HFFc6 (cell line): ENCODE measurements around the gene PPTC7. TPM values are rescaled to one million over a fixed set of nuclear protein-coding genes. Genes with fewer than 3 reads are reported as not detected.
A peak's percentile ranks its signal among the peaks of the same experiment; 100 is the strongest.

Source experiments
- DNase-seq: peaks from one replicate; pipeline ENCODE4 v3.0.0-alpha.2; 2018
- H3K27ac Mint-ChIP-seq: 2 replicates; pipeline ENCODE4 v1.8.0; 2020; ENCODE audit warnings: mild to moderate bottlenecking, mixed read lengths
- H3K27me3 Mint-ChIP-seq: 2 replicates; pipeline ENCODE4 v1.8.0; 2021; ENCODE audit warnings: mild to moderate bottlenecking, moderate library complexity, mixed read lengths; ENCODE audit not compliant: insufficient read depth
- H3K36me3 Mint-ChIP-seq: 2 replicates; pipeline ENCODE4 v1.8.0; 2021; ENCODE audit warnings: low read depth, mixed read lengths
- H3K4me1 Mint-ChIP-seq: 2 replicates; pipeline ENCODE4 v1.8.0; 2020; ENCODE audit warnings: low read depth, mixed read lengths
- H3K4me3 Mint-ChIP-seq: 2 replicates; pipeline ENCODE4 v1.8.0; 2020; ENCODE audit warnings: mild to moderate bottlenecking, moderate library complexity, mixed read lengths
- H3K9me3 Mint-ChIP-seq: 2 replicates; pipeline ENCODE4 v1.8.0; 2020; ENCODE audit warnings: mild to moderate bottlenecking, mixed read lengths
- total RNA-seq, 6 experiments: library from RNA; stranded (reverse); fragmentation: NEBNext Ultra II Directional; extraction: Animal tissue kit (Norgen Biotek cat#: 25700); gene quantifications; 2 replicates in 1 of 6; 3 replicates in 5 of 6; pipeline ENCODE4 v1.2.3, GENCODE V29; 2021
- TF ChIP-seq, protein P1 (sequence below): fragments of 200-600 bp; sonication (generic); IDR thresholded peaks from 2 replicates; pipeline ENCODE4 v1.5.0; 2021; ENCODE audit warnings: antibody characterized with exemption, mild to moderate bottlenecking

Gene PPTC7
- total RNA-seq, 6 experiments from 2014 or later: 8.9 to 13.6 (median 12.0) TPM

- DNase-seq: no peak
- no peaks in the 10 kb centered on the region for H3K27me3 Mint-ChIP-seq
- H3K4me3 Mint-ChIP-seq: no peak overlapping the region
- TF ChIP-seq, protein P1, sequence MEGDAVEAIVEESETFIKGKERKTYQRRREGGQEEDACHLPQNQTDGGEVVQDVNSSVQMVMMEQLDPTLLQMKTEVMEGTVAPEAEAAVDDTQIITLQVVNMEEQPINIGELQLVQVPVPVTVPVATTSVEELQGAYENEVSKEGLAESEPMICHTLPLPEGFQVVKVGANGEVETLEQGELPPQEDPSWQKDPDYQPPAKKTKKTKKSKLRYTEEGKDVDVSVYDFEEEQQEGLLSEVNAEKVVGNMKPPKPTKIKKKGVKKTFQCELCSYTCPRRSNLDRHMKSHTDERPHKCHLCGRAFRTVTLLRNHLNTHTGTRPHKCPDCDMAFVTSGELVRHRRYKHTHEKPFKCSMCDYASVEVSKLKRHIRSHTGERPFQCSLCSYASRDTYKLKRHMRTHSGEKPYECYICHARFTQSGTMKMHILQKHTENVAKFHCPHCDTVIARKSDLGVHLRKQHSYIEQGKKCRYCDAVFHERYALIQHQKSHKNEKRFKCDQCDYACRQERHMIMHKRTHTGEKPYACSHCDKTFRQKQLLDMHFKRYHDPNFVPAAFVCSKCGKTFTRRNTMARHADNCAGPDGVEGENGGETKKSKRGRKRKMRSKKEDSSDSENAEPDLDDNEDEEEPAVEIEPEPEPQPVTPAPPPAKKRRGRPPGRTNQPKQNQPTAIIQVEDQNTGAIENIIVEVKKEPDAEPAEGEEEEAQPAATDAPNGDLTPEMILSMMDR: no peak
- H3K9me3 Mint-ChIP-seq: no peaks in the 10 kb centered on the region
- H3K36me3 Mint-ChIP-seq: peaks cover 10% of the 10 kb centered on the region; the same call in 1 of the 2 replicates
- peaks cover 53% of the 10 kb centered on the region for H3K4me1 Mint-ChIP-seq
- no peak overlapping the region for H3K27ac Mint-ChIP-seq
These were observed 32.1 kb downstream of the PPTC7 start for GRCh38 chr12:110550981-110551380.

- no peak overlapping the region; the same call in 1 of the 2 replicates for H3K27ac Mint-ChIP-seq
These were observed 33.4 kb downstream of the PPTC7 start for GRCh38 chr12:110549716-110550115.

GRCh38 chr12:110548678-110549077 lies 34.4 kb downstream of the PPTC7 start:
- Mint-ChIP-seq H3K4me3 (peak overlapping the region; percentile 29; the same call in 1 of the 2 replicates), H3K4me1 (peaks cover 52% of the 10 kb centered on the region), H3K9me3 (no peaks in the 10 kb centered on the region), H3K27me3 (no peaks in the 10 kb centered on the region), H3K27ac (peak overlapping the region; percentile 83), H3K36me3 (peaks cover 11% of the 10 kb centered on the region)
- DNase-seq: peak; percentile 63
- TF ChIP-seq, protein P1: no peak

More at GRCh38 chr12:110549716-110550115, 33.4 kb downstream of the PPTC7 start:
- Mint-ChIP-seq H3K4me3 (no peak overlapping the region; the same call in 1 of the 2 replicates), H3K4me1 (peaks cover 53% of the 10 kb centered on the region), H3K36me3 (peaks cover 10% of the 10 kb centered on the region; the same call in 1 of the 2 replicates), H3K27me3 (no peaks in the 10 kb centered on the region), H3K9me3 (no peaks in the 10 kb centered on the region)
- DNase-seq: no peak
- TF ChIP-seq, protein P1: no peak

GRCh38 chr12:110547090-110547489 lies 36.0 kb downstream of the PPTC7 start:
- peaks cover 61% of the 10 kb centered on the region for H3K4me1 Mint-ChIP-seq
- no peaks in the 10 kb centered on the region for H3K27me3 Mint-ChIP-seq
- DNase-seq: no peak
- no peak overlapping the region for H3K27ac Mint-ChIP-seq
- no peaks in the 10 kb centered on the region for H3K9me3 Mint-ChIP-seq
- no peak overlapping the region for H3K4me3 Mint-ChIP-seq
- H3K36me3 Mint-ChIP-seq: peaks cover 20% of the 10 kb centered on the region
- TF ChIP-seq, protein P1: no peak

- DNase-seq: peak; percentile 91
- peak overlapping the region; percentile 15; the same call in 1 of the 2 replicates for H3K4me3 Mint-ChIP-seq
- H3K9me3 Mint-ChIP-seq: no peaks in the 10 kb centered on the region
- H3K4me1 Mint-ChIP-seq: peaks cover 61% of the 10 kb centered on the region
- H3K36me3 Mint-ChIP-seq: peaks cover 23% of the 10 kb centered on the region
- peak overlapping the region; percentile 84 for H3K27ac Mint-ChIP-seq
- TF ChIP-seq, protein P1: no peak
- no peaks in the 10 kb centered on the region for H3K27me3 Mint-ChIP-seq
These were observed 36.8 kb downstream of the PPTC7 start for GRCh38 chr12:110546339-110546738.
